Measurements from ENCODE around the gene DCAF11. TPM values are rescaled to one million over a fixed set of nuclear protein-coding genes. Genes with fewer than 3 reads are reported as not detected.

DCAF11 gene
- total and polyA plus RNA-seq, 2 experiments from 2014 or later, result 29.1 to 59.8 TPM

DNA sequence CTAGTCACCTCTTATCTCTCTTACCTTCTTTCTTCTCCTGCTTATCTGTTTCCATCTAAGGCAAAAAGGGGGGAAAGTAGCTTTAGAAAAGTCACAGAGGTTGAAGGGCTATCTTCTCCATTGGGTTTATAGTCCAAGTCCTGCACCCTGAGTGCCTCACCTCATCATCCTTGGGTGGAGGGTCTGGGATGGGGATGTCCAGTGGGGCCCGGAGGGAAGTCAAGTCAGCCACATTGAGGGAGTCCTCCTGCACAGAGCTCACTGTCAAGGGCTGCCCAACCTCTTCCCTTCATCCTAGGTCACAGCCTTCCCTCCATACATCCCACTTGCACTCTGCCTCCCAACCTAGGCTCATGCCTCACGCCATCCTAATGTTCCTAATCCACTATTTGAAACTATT lies 30.6 kb downstream of the DCAF11 start:
- H3K79me2 ChIP-seq (ENCODE audit: insufficient read depth), result peaks cover 55% of the 10 kb centered on the region
- H3K4me3 ChIP-seq, result peak overlapping the region; percentile 84
- TF ChIP-seq EZH2phosphoT487 (IDR thresholded peaks at IDR 0.05; ENCODE audit: insufficient read depth, low read depth), result no peak
- no peak for TF ChIP-seq EZH2 (IDR thresholded peaks at IDR 0.05; ENCODE audit: insufficient read depth, poor library complexity, severe bottlenecking)
- H3K9me2 ChIP-seq (ENCODE audit: insufficient read depth), result no peaks in the 10 kb centered on the region
- H2AFZ ChIP-seq, result no peak overlapping the region
- no peaks in the 10 kb centered on the region for H4K20me1 ChIP-seq (ENCODE audit: insufficient read depth)
- peaks cover 41% of the 10 kb centered on the region for H3F3A ChIP-seq (ENCODE audit: insufficient read depth)
- H3K9ac ChIP-seq, result peak overlapping the region; percentile 80
- peak overlapping the region; percentile 79; the same call in 1 of the 2 replicates for H3K27ac ChIP-seq
- H3K4me2 ChIP-seq (ENCODE audit: unreplicated experiment), result peak overlapping the region; percentile 83
- H3K27me3 ChIP-seq (replicated peaks; ENCODE audit: insufficient read depth), result no peaks in the 10 kb centered on the region
- H3K36me3 ChIP-seq (ENCODE audit: low read depth), result peaks cover 8% of the 10 kb centered on the region; the same call in 1 of the 2 replicates
- H3K4me1 ChIP-seq (ENCODE audit: insufficient read depth), result peaks cover 37% of the 10 kb centered on the region
- H3K9me3 ChIP-seq (ENCODE audit: low read depth), result no peaks in the 10 kb centered on the region
- in situ Hi-C loops (cut with MboI), result no loop called here
- WGBS, 2 experiments (ENCODE audit: low coverage in 1 of 2, low lambda C conversion rate in 2 of 2, missing lambda C conversion rate in 2 of 2), result 81 to 88% methylated on average over 2 of the region's 2 CpGs
- DNase-seq, result no peak

DNA sequence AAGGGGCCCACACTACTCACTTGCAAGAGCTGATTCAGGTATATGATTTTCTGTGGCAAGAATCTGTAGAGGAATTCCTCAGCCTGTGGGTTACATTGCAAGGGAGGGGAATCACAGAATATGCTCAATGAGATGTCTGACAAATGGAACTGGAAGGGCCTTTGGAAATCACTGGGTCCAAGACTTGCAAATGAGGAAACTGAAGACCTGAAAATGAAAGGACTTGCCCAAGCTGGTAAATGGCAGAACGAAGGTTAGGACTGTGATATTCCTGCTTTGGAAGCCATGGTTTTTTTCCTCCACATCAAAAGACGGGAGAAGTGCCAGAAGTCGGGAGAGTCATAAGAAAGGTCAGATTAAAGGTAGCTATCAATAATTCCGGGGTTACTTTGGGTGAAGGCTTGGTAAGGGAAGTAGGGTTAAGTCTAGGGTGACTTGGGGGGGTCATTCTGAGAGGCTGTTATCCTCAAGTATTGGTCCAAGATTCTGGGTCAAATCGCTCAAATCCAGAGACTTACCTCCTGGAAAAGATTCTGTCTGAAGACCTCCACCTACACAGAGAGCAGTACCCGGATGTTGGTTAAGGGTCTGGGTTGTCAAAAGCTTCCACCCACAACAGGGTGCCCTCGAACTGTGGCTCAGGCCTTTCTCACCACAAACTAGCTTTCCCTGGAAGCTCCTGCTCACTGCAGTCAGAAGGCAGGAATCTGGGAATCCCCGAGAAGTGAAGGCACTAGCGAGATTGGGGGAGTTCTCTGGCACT lies 31.3 kb downstream of the DCAF11 start:
- H3K27ac ChIP-seq, result peak overlapping the region; percentile 79
- peaks cover 55% of the 10 kb centered on the region for H3K79me2 ChIP-seq (ENCODE audit: insufficient read depth)
- peak overlapping the region; percentile 84 for H3K4me3 ChIP-seq
- no peaks in the 10 kb centered on the region for H3K9me2 ChIP-seq (ENCODE audit: insufficient read depth)
- peaks cover 8% of the 10 kb centered on the region; the same call in 1 of the 2 replicates for H3K36me3 ChIP-seq (ENCODE audit: low read depth)
- peak; percentile 80 for DNase-seq
- H3K4me1 ChIP-seq (ENCODE audit: insufficient read depth), result peaks cover 37% of the 10 kb centered on the region
- H4K20me1 ChIP-seq (ENCODE audit: insufficient read depth), result no peaks in the 10 kb centered on the region
- WGBS, 2 experiments (ENCODE audit: low coverage in 1 of 2, low lambda C conversion rate in 2 of 2, missing lambda C conversion rate in 2 of 2), result 15 to 17% methylated on average over 9 of the region's 9 CpGs
- peak overlapping the region; percentile 80 for H3K9ac ChIP-seq
- TF ChIP-seq EZH2phosphoT487 (IDR thresholded peaks at IDR 0.05; ENCODE audit: insufficient read depth, low read depth), result no peak
- no peak for TF ChIP-seq EZH2 (IDR thresholded peaks at IDR 0.05; ENCODE audit: insufficient read depth, poor library complexity, severe bottlenecking)
- peak overlapping the region; percentile 83 for H3K4me2 ChIP-seq (ENCODE audit: unreplicated experiment)
- H2AFZ ChIP-seq, result peak overlapping the region; percentile 66
- H3K27me3 ChIP-seq (replicated peaks; ENCODE audit: insufficient read depth), result no peaks in the 10 kb centered on the region
- peaks cover 41% of the 10 kb centered on the region for H3F3A ChIP-seq (ENCODE audit: insufficient read depth)
- in situ Hi-C loops (cut with MboI), result no loop called here
- H3K9me3 ChIP-seq (ENCODE audit: low read depth), result no peaks in the 10 kb centered on the region

DNA sequence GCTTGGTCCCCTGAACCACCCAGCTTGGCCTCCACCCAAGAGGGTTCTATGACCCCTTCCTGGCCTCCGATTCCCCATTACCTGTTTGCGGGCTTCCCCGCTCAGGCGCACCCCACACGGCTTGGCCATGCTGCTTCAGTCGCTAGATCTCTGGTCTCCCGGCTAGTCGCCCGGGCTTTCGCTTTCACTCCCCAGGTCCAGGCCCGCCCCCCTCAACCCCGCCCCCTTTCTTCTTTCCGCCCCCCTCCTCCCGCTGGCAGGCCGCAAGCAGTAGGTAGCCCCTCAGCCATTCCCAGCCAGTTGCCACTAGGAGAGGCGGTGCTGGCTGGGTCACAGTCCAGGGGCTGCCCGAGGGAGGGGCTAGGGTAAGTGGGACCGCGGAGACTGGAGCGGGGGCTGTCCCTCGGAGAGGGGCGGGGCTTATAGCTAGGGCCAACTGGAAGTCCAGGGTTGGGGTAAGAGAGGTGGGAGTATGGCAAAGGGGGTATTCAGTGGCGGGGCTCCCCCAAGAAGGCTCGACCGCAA lies 31.9 kb downstream of the DCAF11 start, which contains the start of gene PSME2:
PSME2 (minus strand) TSS at position 158 of the 525 bp plus-strand sequence; CDS start at position 129, 29 bp downstream.
- Histone ChIP-seq H3K4me3 (peak within 1 kb of the TSS; percentile 84), H3K27ac (peak within 1 kb of the TSS; percentile 79), H3K79me2 (ENCODE audit: insufficient read depth) (peaks cover 55% of the 10 kb centered on the region), H3K36me3 (ENCODE audit: low read depth) (peaks cover 8% of the 10 kb centered on the region; the same call in 1 of the 2 replicates), H3K9ac (peak within 1 kb of the TSS; percentile 80), H3K9me3 (ENCODE audit: low read depth) (no peaks in the 10 kb centered on the region), H3K4me2 (ENCODE audit: unreplicated experiment) (peak within 1 kb of the TSS; percentile 85), H3K9me2 (ENCODE audit: insufficient read depth) (no peaks in the 10 kb centered on the region), H2AFZ (peak within 1 kb of the TSS; percentile 66), H3K27me3 (replicated peaks; ENCODE audit: insufficient read depth) (no peaks in the 10 kb centered on the region), H4K20me1 (ENCODE audit: insufficient read depth) (no peaks in the 10 kb centered on the region), H3K4me1 (ENCODE audit: insufficient read depth) (peaks cover 37% of the 10 kb centered on the region), H3F3A (ENCODE audit: insufficient read depth) (peaks cover 41% of the 10 kb centered on the region)
- TF ChIP-seq EZH2phosphoT487 (IDR thresholded peaks at IDR 0.05; ENCODE audit: insufficient read depth, low read depth) (no peak), EZH2 (IDR thresholded peaks at IDR 0.05; ENCODE audit: insufficient read depth, poor library complexity, severe bottlenecking) (no peak)
- DNase-seq, result peak; percentile 95
- WGBS, 2 experiments (ENCODE audit: low coverage in 1 of 2, low lambda C conversion rate in 2 of 2, missing lambda C conversion rate in 2 of 2), result 0 to 1% methylated on average over 7 to 25 of the region's 25 CpGs
- in situ Hi-C loops (cut with MboI), result no loop called here

DNA sequence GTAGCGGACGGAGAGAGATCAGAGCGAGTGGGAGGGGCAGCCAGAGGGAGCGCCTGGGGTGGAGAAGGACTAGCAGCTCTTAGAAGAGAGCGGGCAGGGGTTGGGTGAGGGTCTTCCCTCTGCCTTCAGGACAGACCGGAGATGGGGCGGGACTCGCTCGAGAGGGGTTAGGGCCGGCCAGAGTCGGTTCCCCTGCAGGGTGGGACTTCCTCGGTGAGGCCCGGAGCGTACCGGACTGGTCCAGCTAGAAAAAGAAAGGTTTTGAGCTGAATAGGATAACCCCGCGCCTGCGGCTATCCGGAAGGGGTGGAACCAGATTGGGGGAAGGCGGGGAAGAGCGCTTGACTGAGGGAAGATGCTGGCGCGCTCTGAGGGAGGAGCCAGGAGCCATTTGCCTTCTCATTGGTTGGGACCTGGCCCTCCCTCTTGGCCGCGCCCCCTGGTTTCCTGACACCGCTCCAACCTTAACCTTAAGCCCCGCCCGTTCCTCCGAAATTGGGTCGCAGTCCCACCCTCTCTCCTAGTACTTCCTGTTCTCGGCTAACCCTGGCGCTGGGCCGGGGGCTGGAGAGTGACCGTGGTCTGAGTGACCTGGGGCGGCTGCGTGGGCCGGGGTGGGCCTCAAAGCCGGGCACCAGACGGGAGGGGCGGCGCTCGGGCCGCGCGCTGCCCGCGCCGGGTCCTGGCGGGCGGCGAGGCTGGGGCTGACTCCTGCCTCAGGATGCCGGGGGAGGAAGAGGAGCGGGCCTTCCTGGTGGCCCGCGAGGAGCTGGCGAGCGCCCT lies 32.6 kb downstream of the DCAF11 start, which contains the start of gene RNF31:
RNF31 (plus strand) TSS at position 521 of the 783 bp plus-strand sequence; CDS start at position 722, 201 bp downstream.
- in situ Hi-C loops (cut with MboI), result no loop called here
- WGBS, 2 experiments (ENCODE audit: low coverage in 1 of 2, low lambda C conversion rate in 2 of 2, missing lambda C conversion rate in 2 of 2), result 0 to 2% methylated on average over 34 to 39 of the region's 57 CpGs
- H3K79me2 ChIP-seq (ENCODE audit: insufficient read depth), result peaks cover 55% of the 10 kb centered on the region
- H3K27ac ChIP-seq, result peak within 1 kb of the TSS; percentile 79
- peak within 1 kb of the TSS; percentile 84 for H3K4me3 ChIP-seq
- H3K4me1 ChIP-seq (ENCODE audit: insufficient read depth), result peaks cover 32% of the 10 kb centered on the region
- no peaks in the 10 kb centered on the region for H3K9me3 ChIP-seq (ENCODE audit: low read depth)
- TF ChIP-seq EZH2phosphoT487 (IDR thresholded peaks at IDR 0.05; ENCODE audit: insufficient read depth, low read depth) (no peak), EZH2 (IDR thresholded peaks at IDR 0.05; ENCODE audit: insufficient read depth, poor library complexity, severe bottlenecking) (no peak)
- peaks cover 37% of the 10 kb centered on the region for H3F3A ChIP-seq (ENCODE audit: insufficient read depth)
- peak within 1 kb of the TSS; percentile 80 for H3K9ac ChIP-seq
- H3K27me3 ChIP-seq (replicated peaks; ENCODE audit: insufficient read depth), result no peaks in the 10 kb centered on the region
- H3K36me3 ChIP-seq (ENCODE audit: low read depth), result peaks cover 8% of the 10 kb centered on the region; the same call in 1 of the 2 replicates
- DNase-seq, result peak; percentile 99
- H2AFZ ChIP-seq, result peak within 1 kb of the TSS; percentile 66
- no peaks in the 10 kb centered on the region for H4K20me1 ChIP-seq (ENCODE audit: insufficient read depth)
- H3K9me2 ChIP-seq (ENCODE audit: insufficient read depth), result no peaks in the 10 kb centered on the region
- H3K4me2 ChIP-seq (ENCODE audit: unreplicated experiment), result peak within 1 kb of the TSS; percentile 85

Data from GM23248 (cell line).